ENCODE measurements around the gene KDM2A.

DNA sequence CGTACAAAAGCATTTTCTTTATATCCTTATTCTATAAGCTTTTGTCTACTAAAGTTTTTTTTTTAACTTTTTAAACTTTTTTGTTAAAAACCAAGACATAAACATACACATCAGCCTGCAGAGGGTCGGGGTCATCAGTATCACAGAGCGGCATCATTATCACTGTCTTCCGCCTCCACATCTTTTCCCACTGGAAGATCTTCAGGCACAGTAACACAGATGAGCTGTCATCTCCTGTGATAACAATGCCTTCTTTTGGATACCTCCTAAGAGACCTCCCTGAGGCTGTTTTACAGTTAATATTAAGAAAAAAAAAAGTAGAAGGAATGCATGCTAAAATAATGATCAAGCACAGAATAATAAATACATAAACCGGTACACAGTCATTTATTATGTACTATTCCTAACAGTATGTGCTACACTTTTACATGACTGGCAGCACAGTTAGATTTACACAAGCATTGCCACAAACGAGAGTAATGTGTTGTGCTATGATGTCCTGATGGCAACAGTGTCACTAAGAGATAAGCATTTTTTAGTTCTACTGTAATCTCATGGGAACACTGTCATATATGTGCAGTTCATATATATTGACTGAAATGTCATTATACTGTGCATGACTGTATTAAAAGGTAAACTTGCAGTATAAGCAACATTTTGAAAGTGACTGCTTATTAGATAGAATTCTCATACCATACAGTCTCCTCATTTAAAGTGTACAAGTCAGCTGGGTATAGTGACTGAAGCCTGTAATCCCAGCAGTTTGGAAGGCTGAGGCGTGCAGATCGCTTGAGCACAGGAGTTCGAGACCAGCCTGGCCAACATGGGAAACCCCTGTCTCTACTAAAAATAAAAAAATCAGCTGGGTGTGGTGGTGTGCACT is 58.6 kb downstream of the KDM2A start:
- no peak for TF ChIP-seq CTCF (conservative IDR thresholded peaks at IDR 0.05 in 1 of 2, IDR thresholded peaks at IDR 0.05 in 1 of 2; ENCODE audit: extremely low read depth in 1 of 2, insufficient read depth in 1 of 2, low read depth in 1 of 2, low read length in 2 of 2)
- no peak for TF ChIP-seq EZH2 (IDR thresholded peaks at IDR 0.05; ENCODE audit: borderline replicate concordance, low read length)
